Measurements from ENCODE around the gene MRPS18A. TPM values are rescaled to one million over a fixed set of nuclear protein-coding genes. Genes with fewer than 3 reads are reported as not detected.
"Not testable (repeated sequence)": the region's sequence is repeated elsewhere in the genome, so short reads cannot be mapped to it uniquely, and the experiment has no call there.

Gene MRPS18A
- total RNA-seq, 2 experiments from 2014 or later = 37.3 to 46.4 TPM

DNA sequence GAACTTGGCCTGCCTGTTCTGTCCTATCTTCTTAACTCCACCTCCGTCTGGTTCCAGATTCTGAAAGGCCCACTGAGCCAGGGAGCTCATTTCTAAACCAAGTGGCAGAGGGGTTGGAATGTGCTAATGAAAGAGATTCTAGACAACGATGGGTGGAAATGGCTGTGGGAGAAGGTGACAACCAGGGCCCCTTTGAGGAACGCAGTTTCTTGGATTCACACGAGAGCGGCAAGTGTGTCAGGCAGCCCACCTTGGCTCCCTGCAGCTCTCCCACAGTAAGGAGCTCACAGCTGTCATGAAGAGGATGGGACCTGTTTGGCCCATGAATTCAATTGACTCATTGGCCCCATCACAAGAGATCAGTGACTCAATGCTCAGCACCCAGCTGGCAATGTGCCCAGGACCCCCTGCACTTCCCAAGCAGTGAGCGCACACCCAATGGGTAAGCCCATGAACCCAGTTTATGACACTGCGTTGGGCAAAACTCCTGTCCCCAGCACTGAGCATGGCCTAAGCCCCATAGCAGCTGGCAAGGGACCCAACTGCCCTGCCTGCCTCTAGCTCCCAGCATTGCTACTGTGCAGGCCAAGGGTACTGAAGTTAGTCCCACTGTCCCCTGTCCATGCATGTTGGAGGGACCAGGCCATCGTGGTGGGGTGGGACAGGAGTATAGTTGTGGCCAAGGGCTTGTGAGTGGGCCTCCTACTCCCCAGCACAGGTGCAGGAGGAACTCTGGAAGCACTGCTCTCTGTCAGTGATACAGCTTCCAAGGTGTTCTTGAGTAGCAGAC lies 16.4 kb downstream of the MRPS18A start:
- no peak overlapping the region for H3K27ac Mint-ChIP-seq
- H3K36me3 Mint-ChIP-seq (ENCODE audit: low read depth) = peaks cover 32% of the 10 kb centered on the region
- no peaks in the 10 kb centered on the region for H3K27me3 Mint-ChIP-seq
- ChIA-PET CTCF (interaction anchor here (0.6 to 3.9 kb wide), 9 partner anchors 11 to 491 kb away, joined by 3 to 20 read pairs (median 4); partner anchors contain the start of gene MRPS18A), POLR2A (no interaction called here)
- peaks cover 42% of the 10 kb centered on the region for H3K4me1 Mint-ChIP-seq
- no peak for DNase-seq
- H3K9me3 Mint-ChIP-seq = no peaks in the 10 kb centered on the region
- H3K4me3 Mint-ChIP-seq = no peak overlapping the region

DNA sequence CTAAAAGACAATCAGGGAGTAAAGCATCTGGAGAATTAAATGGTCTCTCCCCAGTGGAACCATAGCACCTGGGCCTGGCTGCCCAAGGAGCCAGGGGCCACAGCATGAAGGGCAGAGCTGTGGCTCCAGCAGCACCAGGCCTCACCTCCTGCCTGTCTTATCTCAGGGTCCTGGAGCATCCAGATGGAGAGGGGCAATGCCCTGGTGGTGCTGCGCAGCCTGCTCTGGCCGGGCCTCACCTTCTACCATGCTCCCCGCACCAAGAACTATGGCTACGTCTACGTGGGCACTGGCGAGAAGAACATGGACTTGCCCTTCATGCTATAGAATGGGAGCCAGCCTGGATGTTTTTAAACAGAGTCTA lies 17.0 kb downstream of the MRPS18A start:
- Mint-ChIP-seq H3K27me3 (no peaks in the 10 kb centered on the region), H3K9me3 (no peaks in the 10 kb centered on the region), H3K36me3 (ENCODE audit: low read depth) (peaks cover 29% of the 10 kb centered on the region), H3K4me3 (no peak overlapping the region), H3K27ac (peak overlapping the region; percentile 86), H3K4me1 (peaks cover 42% of the 10 kb centered on the region)
- POLR2A ChIA-PET = no interaction called here
- no peak for DNase-seq
- CTCF ChIA-PET = interaction anchor here (0.6 to 3.9 kb wide), 11 partner anchors 10 to 492 kb away, joined by 3 to 20 read pairs (median 4); partner anchors contain the start of gene MRPS18A

DNA sequence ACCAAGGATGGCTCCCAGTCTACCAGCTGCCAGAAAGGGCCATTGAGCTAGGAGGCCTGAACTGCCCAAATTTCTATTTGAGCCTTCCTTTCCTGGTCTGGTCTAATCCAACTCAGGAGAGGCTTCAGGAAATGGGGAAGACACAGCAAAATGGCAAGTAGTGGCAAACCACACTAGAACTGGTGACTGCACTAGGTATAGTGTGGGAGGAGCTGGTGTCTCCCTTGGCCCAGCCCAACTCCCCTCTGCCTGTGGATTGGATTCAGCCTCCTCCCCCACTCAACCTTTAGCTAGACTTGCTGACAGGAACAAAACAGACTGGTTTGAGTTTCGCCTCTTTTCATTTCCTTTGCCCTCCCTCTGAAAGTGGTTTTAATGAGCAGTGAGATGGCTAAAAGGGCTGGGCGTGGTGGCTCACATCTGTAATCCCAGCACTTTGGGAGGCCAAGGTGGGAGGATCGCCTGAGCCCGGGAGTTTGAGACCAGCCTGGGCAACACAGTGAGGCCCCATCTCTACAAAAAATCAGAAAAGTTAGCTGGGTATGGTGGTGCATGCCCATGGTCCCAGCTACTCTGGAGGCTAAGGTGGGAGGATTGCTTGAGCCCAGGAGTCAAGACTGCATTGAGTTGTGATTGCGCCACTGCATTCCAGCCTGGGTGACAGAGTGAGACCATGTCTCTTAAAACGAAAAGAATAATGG lies 17.5 kb downstream of the MRPS18A start:
- peak; percentile 50 for DNase-seq
- H3K27ac Mint-ChIP-seq = peak overlapping the region; percentile 86
- H3K27me3 Mint-ChIP-seq = no peaks in the 10 kb centered on the region
- H3K4me3 Mint-ChIP-seq = no peak overlapping the region
- H3K9me3 Mint-ChIP-seq = no peaks in the 10 kb centered on the region
- POLR2A ChIA-PET = interaction anchor here (0.5 to 0.7 kb wide), 2 partner anchors 85 to 384 kb away, joined by 3 read pairs; no protein-coding TSS in a partner anchor
- peaks cover 42% of the 10 kb centered on the region for H3K4me1 Mint-ChIP-seq
- peaks cover 28% of the 10 kb centered on the region for H3K36me3 Mint-ChIP-seq (ENCODE audit: low read depth)
- CTCF ChIA-PET = interaction anchor here (0.6 to 6.9 kb wide), 13 partner anchors 10 to 492 kb away, joined by 3 to 46 read pairs (median 4); partner anchors contain the start of gene MRPS18A

DNA sequence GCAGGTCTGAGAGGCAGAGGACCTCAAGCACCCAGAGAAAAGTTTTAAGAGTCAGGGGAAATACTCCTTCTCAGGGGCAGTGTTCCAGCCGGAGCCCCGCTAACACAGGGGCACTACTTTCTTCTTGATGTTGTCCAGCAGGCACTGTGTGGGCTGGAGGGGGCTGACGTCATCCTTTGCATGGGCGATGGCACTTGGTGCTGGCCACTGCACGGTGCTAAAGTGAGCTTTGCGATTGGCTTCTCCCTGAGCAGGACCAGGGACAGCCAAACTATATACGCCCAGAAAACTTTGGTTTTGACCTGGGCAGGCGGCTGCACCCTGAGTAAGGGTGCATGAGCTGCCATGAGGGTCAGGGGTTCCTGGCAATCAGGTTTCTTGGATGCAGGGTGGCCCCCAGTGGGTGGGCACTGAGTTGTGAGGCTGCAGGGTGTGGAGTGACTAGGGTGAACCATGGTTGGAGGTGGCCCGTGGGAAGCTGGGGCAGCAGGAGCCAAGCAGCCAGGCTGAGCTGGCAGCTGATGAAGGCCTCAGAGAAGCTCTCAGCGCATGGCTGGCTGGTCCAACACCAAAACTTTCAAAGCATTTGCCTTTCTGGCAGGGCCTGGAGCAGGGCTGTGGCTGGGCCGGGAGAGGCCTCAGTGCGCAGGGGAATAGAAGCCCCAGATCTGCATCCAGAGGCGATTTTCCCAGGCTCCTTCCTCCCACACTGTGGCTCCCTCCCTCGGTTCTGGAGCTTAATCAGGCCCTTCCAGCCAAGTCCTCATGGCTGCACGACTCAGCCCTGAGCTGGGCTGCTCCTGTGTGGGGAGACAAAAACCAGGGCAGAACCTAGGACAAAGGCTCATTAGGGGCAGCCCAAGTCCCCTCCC lies 18.3 kb downstream of the MRPS18A start:
- peaks cover 20% of the 10 kb centered on the region for H3K36me3 Mint-ChIP-seq (ENCODE audit: low read depth)
- no peak for DNase-seq
- H3K4me3 Mint-ChIP-seq = no peak overlapping the region
- ChIA-PET CTCF (interaction anchor here (1.2 to 6.9 kb wide), 8 partner anchors 11 to 410 kb away, joined by 3 to 46 read pairs (median 7); partner anchors contain the start of gene MRPS18A), POLR2A (interaction anchor here (0.7 kb wide), 1 partner anchor 383 kb away, joined by 3 read pairs; no protein-coding TSS in a partner anchor)
- peaks cover 42% of the 10 kb centered on the region for H3K4me1 Mint-ChIP-seq
- H3K27ac Mint-ChIP-seq = peak overlapping the region; percentile 86
- H3K27me3 Mint-ChIP-seq = no peaks in the 10 kb centered on the region
- no peaks in the 10 kb centered on the region for H3K9me3 Mint-ChIP-seq

DNA sequence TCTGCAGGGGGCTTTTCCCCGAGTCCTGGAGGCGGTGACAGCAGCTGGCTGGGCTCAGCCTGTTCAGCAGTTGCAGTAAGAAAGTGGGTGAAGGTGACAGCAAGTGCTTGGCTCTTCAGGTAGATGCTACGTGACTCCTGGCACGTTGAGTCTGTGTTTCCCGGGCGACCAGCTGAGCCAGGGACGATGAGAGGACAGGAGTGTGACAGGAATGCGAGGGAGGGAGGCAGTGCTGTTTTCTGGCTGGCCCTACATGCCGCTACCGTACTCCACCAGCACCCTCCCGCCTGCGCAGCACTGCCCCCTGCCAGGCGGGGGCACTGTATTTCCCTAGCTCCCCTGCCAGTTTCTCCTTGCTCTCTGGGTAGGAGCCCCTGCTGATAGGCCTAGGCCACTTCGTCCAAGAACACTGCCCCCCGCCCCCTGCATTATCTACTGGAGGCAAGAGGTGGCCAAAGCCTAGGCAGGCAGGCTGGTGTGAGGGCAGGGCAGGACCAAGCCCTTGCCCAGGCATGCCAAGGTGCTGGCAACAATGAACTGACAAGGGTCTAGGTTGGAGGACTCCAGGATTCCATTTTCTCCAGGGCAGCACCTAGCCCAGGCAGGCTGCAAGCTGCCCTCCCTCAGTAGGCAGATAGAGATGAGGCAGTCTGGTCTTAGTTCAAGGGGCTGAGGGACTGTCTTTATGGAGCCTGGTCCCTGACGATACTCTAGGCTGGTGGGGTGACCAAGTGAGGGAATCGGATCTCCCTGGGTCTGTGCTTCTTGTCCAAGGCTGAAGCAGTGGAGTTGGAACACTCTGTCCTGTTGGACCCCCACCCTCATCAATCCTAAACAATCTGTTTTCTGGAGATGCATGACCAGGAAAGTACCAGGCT lies 19.2 kb downstream of the MRPS18A start:
- peak overlapping the region; percentile 69 for H3K27ac Mint-ChIP-seq
- peaks cover 19% of the 10 kb centered on the region for H3K36me3 Mint-ChIP-seq (ENCODE audit: low read depth)
- DNase-seq = peak; percentile 41
- H3K4me3 Mint-ChIP-seq = no peak overlapping the region
- no peaks in the 10 kb centered on the region for H3K27me3 Mint-ChIP-seq
- H3K4me1 Mint-ChIP-seq = peaks cover 42% of the 10 kb centered on the region
- no peaks in the 10 kb centered on the region for H3K9me3 Mint-ChIP-seq
- ChIA-PET POLR2A (interaction anchor here (0.7 kb wide), 1 partner anchor 106 kb away, joined by 3 read pairs; no protein-coding TSS in a partner anchor), CTCF (interaction anchor here (0.9 to 6.9 kb wide), 15 partner anchors 11 to 411 kb away, joined by 3 to 46 read pairs (median 4); partner anchors contain the start of gene MAD2L1BP)

DNA sequence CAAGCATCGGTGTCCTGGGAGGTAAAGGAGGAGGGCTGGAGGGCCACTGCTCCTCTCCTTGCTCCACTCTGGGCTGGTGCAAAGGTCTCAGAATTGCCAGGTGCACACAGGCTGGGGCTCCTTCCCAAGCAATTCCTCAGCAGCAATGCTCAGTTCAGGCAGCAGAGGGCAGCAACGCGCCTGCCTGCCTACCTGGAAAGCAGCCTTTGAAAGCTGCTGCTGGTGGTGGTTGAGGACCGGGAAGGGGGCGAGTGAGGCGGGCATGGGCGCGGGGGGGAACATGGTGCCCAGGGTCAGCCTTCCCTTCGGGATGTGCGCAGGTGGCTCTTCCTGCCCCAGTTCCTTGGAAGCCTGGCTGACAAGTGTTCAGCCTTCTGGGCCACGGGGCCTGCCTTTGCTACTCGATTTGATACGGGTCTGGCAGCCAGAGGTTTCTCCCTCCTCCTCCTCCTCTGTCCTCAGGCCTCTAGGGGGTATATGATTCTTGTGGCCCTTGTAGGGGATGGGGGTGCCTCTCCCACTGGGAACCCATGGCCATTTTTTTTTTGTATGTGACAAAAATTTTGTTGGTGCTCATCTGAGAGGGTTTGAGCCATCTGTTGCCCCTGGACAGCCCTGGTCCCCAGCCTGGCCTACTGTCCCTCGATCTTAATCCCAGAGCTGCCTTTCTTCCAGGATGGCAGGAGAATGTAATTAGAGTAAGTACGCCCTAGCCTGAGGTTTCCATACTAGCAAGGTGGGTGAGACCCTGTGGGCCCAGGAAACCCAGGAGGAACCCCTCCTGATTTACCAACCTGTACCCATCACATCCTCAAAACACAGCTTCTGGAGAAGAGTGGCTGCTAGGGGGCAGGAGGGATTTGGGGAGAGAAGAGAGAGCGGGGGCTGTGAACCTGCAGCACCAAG lies 20.1 kb downstream of the MRPS18A start:
- Mint-ChIP-seq H3K36me3 (ENCODE audit: low read depth) (peaks cover 13% of the 10 kb centered on the region), H3K4me3 (no peak overlapping the region)
- POLR2A ChIA-PET = no interaction called here

DNA sequence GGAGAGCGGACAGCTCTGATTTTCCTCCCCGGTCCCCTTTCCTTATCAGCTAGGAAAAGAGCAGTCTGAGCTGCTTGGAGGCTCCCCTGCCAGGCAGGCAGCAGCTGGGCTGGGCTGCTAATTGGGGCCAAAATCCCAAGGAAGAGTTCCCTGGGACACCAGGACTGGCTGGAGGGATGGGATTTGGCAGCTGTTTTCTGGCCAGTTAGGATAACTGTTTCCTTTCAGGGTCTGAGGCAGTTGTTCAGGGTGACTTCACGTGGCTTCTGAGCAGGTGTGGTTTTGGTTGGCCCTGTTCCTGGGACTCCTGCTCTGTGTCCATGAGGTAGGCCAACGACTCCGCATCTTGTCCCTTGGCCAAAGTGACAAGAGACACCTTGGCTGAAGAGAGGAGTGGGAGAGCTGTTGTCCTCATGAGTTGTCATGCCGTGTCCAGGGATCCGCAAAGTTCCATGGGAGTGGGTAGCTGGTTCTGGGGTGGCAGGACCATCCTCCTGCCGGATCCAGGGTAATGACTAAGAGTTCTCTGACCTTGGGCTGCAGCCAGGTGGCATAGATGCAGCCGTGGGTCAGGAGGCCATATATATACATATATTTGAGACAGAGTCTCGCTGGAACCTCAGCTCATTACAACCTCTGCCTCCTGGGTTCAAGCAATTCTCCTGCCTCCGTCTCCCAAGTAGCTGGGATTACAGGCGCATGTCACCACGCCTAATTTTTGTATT lies 21.2 kb downstream of the MRPS18A start:
- CTCF ChIA-PET = interaction anchor here (0.7 to 6.9 kb wide), 12 partner anchors 10 to 108 kb away, joined by 3 to 46 read pairs (median 5); partner anchors contain the start of gene MAD2L1BP
- Mint-ChIP-seq H3K9me3 (no peaks in the 10 kb centered on the region), H3K27me3 (no peaks in the 10 kb centered on the region), H3K4me1 (peaks cover 55% of the 10 kb centered on the region), H3K4me3 (no peak overlapping the region), H3K27ac (no peak overlapping the region), H3K36me3 (ENCODE audit: low read depth) (peaks cover 9% of the 10 kb centered on the region)
- DNase-seq = no peak
- POLR2A ChIA-PET = no interaction called here

More for the DNA sequence above, 20.1 kb downstream of the MRPS18A start:
- DNase-seq = peak; percentile 74
- Mint-ChIP-seq H3K9me3 (no peaks in the 10 kb centered on the region), H3K4me1 (peaks cover 47% of the 10 kb centered on the region), H3K27me3 (no peaks in the 10 kb centered on the region), H3K27ac (peak overlapping the region; percentile 69)
- CTCF ChIA-PET = interaction anchor here (0.5 to 6.9 kb wide), 22 partner anchors 11 to 412 kb away, joined by 3 to 46 read pairs (median 3); partner anchors contain the start of gene MAD2L1BP

DNA sequence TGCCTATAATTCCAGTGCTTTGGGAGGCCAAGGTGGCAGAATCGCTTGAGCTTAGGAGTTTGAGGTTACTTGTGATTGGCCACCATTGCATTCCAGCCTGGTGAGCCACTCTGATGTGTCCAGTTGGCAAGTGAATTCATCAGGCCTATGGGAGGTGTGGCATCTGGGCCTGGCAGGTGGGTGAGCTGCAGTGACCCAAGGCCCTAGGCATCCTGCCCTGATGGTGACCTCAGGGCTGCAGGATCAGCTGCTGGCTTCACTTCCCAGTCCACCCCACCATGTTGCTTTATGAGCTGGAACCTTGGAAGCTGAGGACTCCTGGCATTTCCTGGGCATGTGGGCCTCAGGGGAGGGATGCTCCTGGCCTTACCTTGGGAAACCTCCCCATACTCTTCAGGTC lies 22.2 kb downstream of the MRPS18A start:
- ChIA-PET CTCF (interaction anchor here (0.7 to 6.9 kb wide), 8 partner anchors 9 to 414 kb away, joined by 3 to 46 read pairs (median 4); partner anchors contain the start of gene MRPS18A), POLR2A (no interaction called here)
- no peak for DNase-seq
- peaks cover 3% of the 10 kb centered on the region for H3K36me3 Mint-ChIP-seq (ENCODE audit: low read depth)
- peaks cover 47% of the 10 kb centered on the region for H3K4me1 Mint-ChIP-seq
- H3K27me3 Mint-ChIP-seq = no peaks in the 10 kb centered on the region
- H3K9me3 Mint-ChIP-seq = no peaks in the 10 kb centered on the region
- H3K27ac Mint-ChIP-seq = no peak overlapping the region
- no peak overlapping the region for H3K4me3 Mint-ChIP-seq

DNA sequence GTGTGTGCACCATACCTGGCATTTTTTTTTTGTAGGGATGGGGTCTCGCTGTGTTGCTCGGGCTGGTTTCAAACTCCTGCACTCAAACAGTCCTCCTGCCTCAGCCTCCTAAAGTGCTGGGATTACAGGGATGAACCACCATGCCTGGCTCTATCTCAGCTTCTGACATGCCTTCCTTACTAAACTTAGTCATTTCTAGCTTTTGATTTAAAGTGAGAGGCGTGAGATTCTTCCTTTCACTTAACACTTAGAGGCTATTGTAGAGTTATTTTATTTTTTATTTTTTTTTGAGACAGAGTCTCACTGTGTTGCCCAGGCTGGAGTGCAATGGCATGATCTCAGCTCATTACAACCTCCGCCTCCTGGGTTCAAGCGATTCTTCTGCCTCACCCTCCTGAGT lies 24.6 kb downstream of the MRPS18A start:
- H3K4me1 Mint-ChIP-seq = peaks cover 23% of the 10 kb centered on the region
- CTCF ChIA-PET = interaction anchor here (0.9 kb wide), 1 partner anchor 32 kb away, joined by 3 read pairs; no protein-coding TSS in a partner anchor
- POLR2A ChIA-PET; H3K4me3 Mint-ChIP-seq; H3K9me3 Mint-ChIP-seq; H3K36me3 Mint-ChIP-seq (ENCODE audit: low read depth); H3K27me3 Mint-ChIP-seq; H3K27ac Mint-ChIP-seq; DNase-seq: not testable (repeated sequence)

DNA sequence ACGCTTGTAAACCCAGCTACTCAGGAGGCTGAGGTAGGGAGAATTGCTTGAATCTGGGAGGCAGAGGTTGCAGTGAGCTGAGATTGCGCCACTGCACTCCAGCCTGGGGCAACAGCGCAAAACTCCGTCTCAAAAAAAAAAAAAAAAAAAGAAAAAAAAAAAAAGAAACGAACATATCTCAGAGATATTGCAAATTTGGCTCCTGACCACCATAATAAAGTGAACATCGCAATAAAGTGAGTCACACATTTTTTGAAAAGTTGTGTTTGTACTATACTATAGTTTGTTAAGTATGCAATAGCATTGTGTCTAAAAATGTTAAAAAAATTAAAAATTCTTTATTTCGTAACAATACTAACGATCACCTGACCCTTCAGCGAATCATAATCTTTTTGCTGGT lies 29.4 kb downstream of the MRPS18A start:
- CTCF ChIA-PET = interaction anchor here (1.0 kb wide), 1 partner anchor 21 kb away, joined by 3 read pairs; no protein-coding TSS in a partner anchor
- Mint-ChIP-seq H3K27ac (no peak overlapping the region), H3K4me3 (no peak overlapping the region), H3K27me3 (no peaks in the 10 kb centered on the region), H3K36me3 (ENCODE audit: low read depth) (no peaks in the 10 kb centered on the region), H3K4me1 (peaks cover 13% of the 10 kb centered on the region), H3K9me3 (no peaks in the 10 kb centered on the region)
- POLR2A ChIA-PET = no interaction called here
- DNase-seq = no peak
